Activated CD4-positive, alpha-beta T cell treated with anti-CD3 and anti-CD28 coated beads for 48 hours (primary cell): Measurements from ENCODE around the gene DGKD.
A peak's percentile ranks its signal among the peaks of the same experiment; 100 is the strongest.
"Not testable (repeated sequence)": the region's sequence is repeated elsewhere in the genome, so short reads cannot be mapped to it uniquely, and the experiment has no call there.

ENCODE experiments used
- DNase-seq: peaks from one replicate; pipeline ENCODE4 v3.0.0-alpha.2; 2020

The DGKD gene, protein sequence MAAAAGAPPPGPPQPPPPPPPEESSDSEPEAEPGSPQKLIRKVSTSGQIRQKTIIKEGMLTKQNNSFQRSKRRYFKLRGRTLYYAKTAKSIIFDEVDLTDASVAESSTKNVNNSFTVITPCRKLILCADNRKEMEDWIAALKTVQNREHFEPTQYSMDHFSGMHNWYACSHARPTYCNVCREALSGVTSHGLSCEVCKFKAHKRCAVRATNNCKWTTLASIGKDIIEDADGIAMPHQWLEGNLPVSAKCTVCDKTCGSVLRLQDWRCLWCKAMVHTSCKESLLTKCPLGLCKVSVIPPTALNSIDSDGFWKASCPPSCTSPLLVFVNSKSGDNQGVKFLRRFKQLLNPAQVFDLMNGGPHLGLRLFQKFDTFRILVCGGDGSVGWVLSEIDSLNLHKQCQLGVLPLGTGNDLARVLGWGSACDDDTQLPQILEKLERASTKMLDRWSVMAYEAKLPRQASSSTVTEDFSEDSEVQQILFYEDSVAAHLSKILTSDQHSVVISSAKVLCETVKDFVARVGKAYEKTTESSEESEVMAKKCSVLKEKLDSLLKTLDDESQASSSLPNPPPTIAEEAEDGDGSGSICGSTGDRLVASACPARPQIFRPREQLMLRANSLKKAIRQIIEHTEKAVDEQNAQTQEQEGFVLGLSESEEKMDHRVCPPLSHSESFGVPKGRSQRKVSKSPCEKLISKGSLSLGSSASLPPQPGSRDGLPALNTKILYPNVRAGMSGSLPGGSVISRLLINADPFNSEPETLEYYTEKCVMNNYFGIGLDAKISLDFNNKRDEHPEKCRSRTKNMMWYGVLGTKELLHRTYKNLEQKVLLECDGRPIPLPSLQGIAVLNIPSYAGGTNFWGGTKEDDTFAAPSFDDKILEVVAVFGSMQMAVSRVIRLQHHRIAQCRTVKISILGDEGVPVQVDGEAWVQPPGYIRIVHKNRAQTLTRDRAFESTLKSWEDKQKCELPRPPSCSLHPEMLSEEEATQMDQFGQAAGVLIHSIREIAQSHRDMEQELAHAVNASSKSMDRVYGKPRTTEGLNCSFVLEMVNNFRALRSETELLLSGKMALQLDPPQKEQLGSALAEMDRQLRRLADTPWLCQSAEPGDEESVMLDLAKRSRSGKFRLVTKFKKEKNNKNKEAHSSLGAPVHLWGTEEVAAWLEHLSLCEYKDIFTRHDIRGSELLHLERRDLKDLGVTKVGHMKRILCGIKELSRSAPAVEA

GRCh38 chr2:233353769-233354499 lies at the start of gene DGKD:
Gene DGKD (plus strand): TSS chr2:233354494. CDS start chr2:233354519, 25 bp downstream.
- peak; percentile 72 for DNase-seq

DNA sequence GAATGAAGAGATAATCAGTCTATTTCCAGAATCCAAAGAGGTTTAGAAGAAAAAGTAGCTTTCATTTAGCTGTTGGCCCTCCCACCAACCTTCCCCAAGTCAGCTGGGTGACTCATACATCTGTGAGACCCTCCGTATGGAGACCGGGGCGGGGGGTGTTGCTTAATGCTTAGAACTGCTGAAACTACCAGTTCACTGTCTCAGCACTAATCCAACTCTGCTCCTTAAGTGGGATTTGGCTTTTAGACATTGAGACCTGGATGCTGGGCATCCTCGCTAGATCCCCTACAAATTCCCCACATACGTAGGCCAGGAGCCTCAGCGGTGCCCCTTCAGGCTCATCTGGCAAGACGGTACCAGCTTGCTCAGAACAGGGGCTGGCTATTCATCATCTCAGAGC lies 46.7 kb upstream of the DGKD start, which contains the start of gene SAG:
Gene SAG, plus strand, starts transcription at position 252 of the 400 bp plus-strand sequence. CDS start 1,374 bp downstream, outside the sequence.
- DNase-seq: no peak

- no peak for DNase-seq
Measured at GRCh38 chr2:233311241-233311926, 42.9 kb upstream of the DGKD start.

- no peak for DNase-seq
Measured at GRCh38 chr2:233312874-233313273, 41.4 kb upstream of the DGKD start.

DNA sequence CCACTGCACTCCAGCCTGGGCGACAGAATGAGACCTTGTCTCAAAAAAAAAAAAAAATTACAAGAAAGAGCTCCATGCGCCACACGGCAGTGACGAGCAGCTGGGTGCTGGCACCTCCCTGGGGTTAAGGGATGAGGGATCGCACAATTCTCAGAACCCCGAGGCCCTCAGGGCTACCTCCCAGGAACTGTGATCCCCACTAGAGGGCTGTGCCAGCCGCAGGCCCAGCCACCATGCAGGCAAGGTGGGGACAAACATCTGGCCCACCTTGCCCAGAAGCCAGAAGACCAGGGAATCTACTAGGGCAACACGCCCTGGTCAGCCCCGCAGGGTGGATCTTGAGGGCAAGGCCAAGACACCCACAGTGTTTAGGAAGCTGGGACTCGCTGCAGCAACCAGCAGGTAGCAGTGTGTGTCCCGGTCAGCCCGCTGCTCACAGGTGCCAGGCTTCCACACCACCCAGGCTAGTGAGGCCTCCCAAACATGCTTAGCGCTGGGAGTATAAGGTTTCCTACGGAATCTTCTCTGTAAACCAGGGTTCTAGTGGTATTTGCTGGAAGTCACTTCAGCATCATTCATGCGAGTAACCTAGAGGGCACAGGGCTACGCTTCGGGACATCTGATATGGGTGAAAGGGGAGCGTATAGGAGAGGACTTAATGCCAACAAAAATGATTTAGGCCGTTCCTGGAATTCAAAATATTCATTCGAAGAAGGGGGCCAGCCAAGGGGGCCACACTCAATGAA lies 39.9 kb upstream of the DGKD start:
- no peak for DNase-seq

GRCh38 chr2:233317196-233317943 lies 36.9 kb upstream of the DGKD start:
- no peak for DNase-seq

DNA sequence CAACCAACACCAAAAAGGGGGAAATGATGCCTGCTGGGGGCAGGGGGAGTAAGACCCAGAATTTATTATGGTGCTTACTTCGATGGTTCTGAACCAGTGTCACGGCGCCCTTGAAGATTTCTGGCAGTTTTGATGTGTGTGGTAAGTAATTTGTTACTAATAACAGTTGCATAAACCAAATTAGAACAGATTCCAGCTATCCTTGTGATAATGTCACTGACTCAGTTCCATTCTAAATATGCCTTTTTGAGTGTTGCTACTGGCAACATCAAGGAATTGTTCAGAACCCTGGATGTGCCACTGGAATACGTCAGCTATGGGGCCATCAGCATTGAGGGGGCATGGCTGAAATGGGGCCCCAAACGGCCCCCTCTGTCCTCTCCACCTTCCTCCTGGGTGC lies 35.0 kb upstream of the DGKD start:
- DNase-seq: no peak

DNA sequence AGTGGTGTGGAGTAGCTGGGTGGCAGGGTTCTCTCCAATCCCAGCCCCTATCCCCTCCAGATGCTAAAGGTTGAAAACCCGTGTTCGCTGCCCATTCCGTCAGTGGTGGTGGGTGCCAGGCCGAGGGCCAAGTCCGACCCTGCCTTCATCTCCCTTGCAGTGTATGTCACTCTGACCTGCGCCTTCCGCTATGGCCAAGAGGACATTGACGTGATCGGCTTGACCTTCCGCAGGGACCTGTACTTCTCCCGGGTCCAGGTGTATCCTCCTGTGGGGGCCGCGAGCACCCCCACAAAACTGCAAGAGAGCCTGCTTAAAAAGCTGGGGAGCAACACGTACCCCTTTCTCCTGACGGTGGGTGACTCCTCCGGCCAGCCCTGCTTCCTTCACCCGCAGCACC lies 33.8 kb upstream of the DGKD start:
- DNase-seq: no peak

- DNase-seq: no peak
Measured at GRCh38 chr2:233321166-233321565, 33.1 kb upstream of the DGKD start.

DNA sequence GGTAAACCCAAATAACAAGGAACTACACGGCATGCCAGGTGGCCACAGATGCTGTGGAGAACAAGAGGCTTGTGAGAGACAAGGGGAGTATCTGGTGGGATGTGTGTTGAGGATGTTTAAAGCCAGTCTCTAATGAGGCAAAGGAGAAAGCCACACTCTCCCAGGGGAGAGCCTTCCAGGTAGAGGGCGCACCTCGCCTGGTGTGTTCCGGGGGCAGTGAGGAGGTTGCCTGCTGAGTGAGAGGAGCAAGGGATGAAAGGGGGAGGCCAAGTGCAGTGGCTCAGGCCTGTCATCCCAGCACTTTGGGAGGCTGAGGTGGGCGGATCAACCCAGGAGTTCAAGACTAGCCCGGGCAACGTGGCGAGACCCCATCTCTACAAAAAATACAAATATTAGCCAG lies 30.4 kb upstream of the DGKD start:
- DNase-seq: no peak

GRCh38 chr2:233325256-233325655 lies 29.0 kb upstream of the DGKD start:
- DNase-seq: no peak

GRCh38 chr2:233325814-233326213 lies 28.5 kb upstream of the DGKD start:
- DNase-seq: no peak

GRCh38 chr2:233326500-233326899 lies 27.8 kb upstream of the DGKD start:
- no peak for DNase-seq

DNA sequence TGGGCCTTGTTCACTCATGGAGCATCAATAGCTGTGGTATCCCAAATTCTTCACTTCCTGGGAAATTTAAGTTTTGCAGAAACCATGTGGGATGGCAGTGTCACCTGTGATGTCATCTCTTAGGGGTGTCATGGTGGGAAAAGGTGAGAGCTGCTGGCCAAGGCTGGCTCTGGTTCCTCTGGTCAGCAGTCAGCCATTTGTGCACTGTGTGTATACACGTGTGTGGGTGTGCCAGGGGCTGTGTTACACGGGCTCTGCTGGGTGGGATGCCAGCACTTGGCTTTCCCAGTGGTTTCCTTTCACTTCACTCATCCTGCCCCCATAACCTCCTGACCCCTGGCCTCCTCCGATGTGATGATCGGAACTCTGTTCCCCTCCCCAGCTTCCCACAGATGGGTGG lies 25.4 kb upstream of the DGKD start:
- DNase-seq: no peak

GRCh38 chr2:233329489-233330135 lies 24.7 kb upstream of the DGKD start:
- no peak for DNase-seq

DNA sequence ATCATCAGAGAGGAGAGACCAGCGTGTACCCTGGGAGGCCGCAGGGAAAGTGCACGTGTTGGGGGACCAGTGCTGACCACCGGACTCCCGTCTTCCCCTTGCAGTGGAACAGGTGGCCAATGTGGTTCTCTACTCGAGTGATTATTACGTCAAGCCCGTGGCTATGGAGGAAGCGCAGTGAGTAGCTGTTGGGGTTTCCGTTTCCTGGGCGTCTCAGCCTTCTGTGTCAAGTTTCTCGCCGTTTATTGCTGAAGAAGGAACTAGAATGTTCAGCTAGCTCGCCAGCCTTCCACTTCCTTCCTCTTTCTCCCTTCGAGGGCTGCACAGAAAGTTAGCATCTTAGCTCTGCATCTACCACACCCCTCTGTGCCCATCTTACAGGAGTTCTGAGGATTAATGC lies 22.8 kb upstream of the DGKD start:
- peak; percentile 66 for DNase-seq

DNA sequence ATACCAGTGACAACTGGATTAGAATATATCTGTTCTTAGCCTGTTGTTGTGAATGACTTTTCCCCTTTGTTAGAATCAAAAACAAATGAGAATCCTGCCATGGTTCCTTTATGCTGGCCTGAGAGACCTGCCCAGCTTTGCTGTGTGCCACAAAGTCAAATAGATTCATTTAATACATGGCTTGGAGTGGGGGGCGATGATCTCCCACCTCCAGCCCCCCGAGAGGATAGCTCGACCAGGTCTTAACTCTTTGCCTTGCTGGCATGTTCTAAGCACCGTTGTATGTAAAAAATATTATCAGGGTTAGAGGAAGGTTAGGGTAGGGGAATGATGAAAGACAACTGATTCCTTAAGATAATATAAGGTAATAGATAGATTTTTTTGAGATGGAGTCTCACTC lies 22.2 kb upstream of the DGKD start:
- no peak for DNase-seq

GRCh38 chr2:233334915-233335314 lies 19.4 kb upstream of the DGKD start:
- DNase-seq: no peak

DNA sequence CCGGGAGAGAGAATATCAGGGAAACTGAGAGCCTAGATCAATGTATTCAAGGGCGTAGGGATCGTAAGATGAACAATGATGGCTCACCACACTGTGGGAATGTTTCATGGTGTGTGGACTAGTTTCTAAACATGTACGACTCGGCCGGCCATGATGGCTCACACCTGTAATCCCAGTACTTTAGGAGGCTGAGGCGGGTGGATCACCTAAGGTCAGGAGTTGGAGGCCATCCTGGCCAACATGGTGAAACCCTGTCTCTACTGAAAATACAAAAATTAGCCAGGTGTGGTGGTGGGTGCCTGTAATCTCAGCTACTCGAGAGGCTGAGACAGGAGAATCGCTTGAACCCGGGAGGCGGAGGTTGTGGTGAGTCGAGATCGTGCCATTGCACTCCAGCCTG lies 18.2 kb upstream of the DGKD start:
- not testable (repeated sequence) for DNase-seq

- no peak for DNase-seq
Measured at GRCh38 chr2:233336541-233336940, 17.8 kb upstream of the DGKD start.
